Stomach smooth muscle (tissue), 2 donors: ENCODE measurements around the gene DPCD.

Experiments used
- H3K27ac ChIP-seq: one replicate; pipeline ENCODE4 v1.7.0; 2013; ENCODE audit warnings: mild to moderate bottlenecking, low read length, inconsistent platforms
- H3K27me3 ChIP-seq, 2 donors: one replicate each; pipeline ENCODE4 v1.7.0; 2013; ENCODE audit warnings: low read length in 2 of 2; ENCODE audit not compliant: insufficient read depth in 2 of 2, control insufficient read depth in 1 of 2
- H3K36me3 ChIP-seq, 2 donors: one replicate each; pipeline ENCODE4 v1.7.0; 2013; ENCODE audit warnings: low read length in 2 of 2; ENCODE audit not compliant: control insufficient read depth in 2 of 2, insufficient read depth in 2 of 2
- H3K4me1 ChIP-seq: one replicate; pipeline ENCODE4 v1.7.0; 2013; ENCODE audit warnings: low read length; ENCODE audit not compliant: control insufficient read depth, insufficient read depth
- H3K4me3 ChIP-seq, 2 donors: one replicate each; pipeline ENCODE4 v1.7.0; 2013; ENCODE audit warnings: low read length in 2 of 2
- H3K9ac ChIP-seq, 2 donors: one replicate each; pipeline ENCODE4 v1.7.0; 2013; ENCODE audit warnings: low read length in 2 of 2, mild to moderate bottlenecking in 1 of 2
- H3K9me3 ChIP-seq, 2 donors: one replicate each; pipeline ENCODE4 v1.7.0; 2013; ENCODE audit warnings: low read length in 2 of 2; ENCODE audit not compliant: control insufficient read depth in 2 of 2
- donor health status: healthy.
- donor health status: Pancreatic carcinoma.

The DPCD gene

DNA sequence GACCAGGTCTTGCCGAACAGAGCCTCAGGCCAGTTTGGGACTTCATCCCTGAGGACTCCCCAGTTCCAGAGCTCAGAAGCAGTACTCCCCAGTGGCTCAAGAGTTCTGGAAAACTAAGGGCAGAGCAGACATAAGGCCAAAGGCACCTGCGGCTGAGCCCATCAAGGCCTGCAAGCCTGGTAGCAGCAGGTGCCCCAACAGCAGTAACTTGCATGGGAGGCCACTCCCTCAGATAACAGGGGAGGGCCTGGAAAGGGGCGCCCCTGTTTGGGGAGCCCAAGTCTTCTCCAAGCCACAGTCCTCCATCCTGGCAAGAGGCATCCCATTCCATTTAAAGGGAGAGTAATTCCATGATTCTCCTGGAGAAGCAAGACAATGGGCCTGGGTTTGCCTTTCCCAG is 13.0 kb upstream of the DPCD start:
- Histone ChIP-seq H3K4me1 (peaks cover 10% of the 10 kb centered on the region), H3K9me3 (peaks cover 5 to 10% of the 10 kb centered on the region in 2 donors), H3K27ac (no peak overlapping the region), H3K27me3 (peaks cover under 1 to 4% of the 10 kb centered on the region in 2 donors), H3K9ac (no peak overlapping the region), H3K36me3 (peaks cover 12 to 15% of the 10 kb centered on the region in 2 donors), H3K4me3 (no peak overlapping the region)

GRCh38 chr10:101575580-101576210 is 12.4 kb upstream of the DPCD start:
- Histone ChIP-seq H3K9me3 (peaks cover 5 to 10% of the 10 kb centered on the region in 2 donors), H3K9ac (no peak overlapping the region), H3K4me1 (peaks cover 5% of the 10 kb centered on the region), H3K27ac (no peak overlapping the region), H3K27me3 (peaks cover 0 to 2% of the 10 kb centered on the region in 2 donors), H3K4me3 (no peak overlapping the region), H3K36me3 (peaks cover 18 to 20% of the 10 kb centered on the region in 2 donors)

DNA sequence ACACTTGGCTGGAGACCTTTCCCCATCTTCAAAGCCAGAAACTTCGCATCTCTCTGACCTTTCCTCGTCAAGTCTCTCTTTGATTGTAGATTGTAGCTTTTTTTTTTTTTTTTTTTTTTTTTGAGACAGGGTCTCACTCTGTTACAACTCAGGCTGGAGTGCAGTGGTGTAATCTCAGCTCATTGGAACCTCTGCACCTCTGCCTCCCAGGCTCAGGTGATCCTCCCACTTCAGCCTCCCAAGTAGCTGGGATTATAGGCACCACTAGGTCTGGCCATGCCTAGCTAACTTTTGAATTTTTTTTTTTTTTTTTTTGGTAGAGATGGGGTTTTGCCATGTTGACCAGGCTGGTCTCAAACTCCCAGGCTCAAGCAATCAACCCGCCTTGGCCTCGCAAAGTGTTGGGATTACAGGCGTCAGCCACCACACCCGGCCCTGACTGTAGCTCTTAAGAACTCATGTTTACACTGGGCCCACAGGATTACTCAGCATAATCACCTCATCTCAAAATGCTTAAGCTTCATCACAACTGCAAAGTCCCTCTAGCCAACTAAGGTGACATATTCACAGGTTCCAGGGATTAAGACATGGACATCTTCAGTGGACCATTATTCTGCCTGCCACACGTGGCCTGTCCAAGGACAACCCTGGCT is 11.8 kb upstream of the DPCD start:
- no peak overlapping the region for H3K27ac ChIP-seq
- no peak overlapping the region for H3K4me3 ChIP-seq
- H3K4me1 ChIP-seq, result no peaks in the 10 kb centered on the region
- H3K27me3 ChIP-seq, result no peaks in the 10 kb centered on the region
- no peak overlapping the region for H3K9ac ChIP-seq
- peaks cover 23% of the 10 kb centered on the region in 2 donors for H3K36me3 ChIP-seq
- peaks cover 5 to 10% of the 10 kb centered on the region in 2 donors for H3K9me3 ChIP-seq

DNA sequence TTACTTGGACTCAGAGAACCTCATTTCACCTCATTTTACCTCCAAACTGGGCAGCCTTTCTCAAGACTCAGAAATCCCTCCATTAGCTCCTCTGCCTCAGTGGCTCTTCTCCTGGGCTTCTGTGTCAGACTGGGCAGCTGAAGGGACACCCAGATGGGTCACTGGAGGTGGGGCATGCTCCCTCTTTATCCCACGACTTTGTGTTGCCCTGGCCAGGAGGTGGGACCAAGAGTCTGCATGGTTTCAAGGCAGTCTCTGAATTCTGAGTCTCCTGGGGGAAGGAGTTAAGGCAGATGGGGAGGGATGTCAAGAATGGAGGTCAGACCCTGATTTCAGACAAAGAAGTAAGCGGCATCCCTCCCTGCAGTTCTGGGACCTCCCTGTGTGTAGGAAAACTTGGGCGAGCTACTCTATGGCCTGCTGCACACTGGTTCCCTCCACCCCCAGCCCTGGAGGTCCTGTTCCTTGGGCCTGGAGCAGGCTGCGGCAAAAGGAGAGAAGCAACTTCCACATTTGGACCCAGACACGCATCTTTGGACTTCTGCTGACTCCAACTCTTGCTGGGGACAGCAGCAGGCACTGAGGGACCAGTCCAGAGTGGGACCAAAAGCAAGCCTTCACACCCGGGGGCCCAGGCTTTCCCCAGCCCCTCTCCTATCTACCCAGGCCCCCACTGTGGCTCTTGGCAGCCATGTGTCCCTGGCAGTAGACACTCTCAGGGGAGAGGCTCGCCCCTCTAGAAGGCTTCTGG is 10.8 kb upstream of the DPCD start:
- Histone ChIP-seq H3K9ac (no peak overlapping the region), H3K9me3 (peaks cover 5 to 8% of the 10 kb centered on the region in 2 donors), H3K27me3 (no peaks in the 10 kb centered on the region), H3K4me1 (no peaks in the 10 kb centered on the region), H3K36me3 (peaks cover 23 to 26% of the 10 kb centered on the region in 2 donors), H3K4me3 (no peak overlapping the region), H3K27ac (no peak overlapping the region)

- H3K27ac ChIP-seq, result no peak overlapping the region
- peaks cover 30 to 33% of the 10 kb centered on the region in 2 donors for H3K36me3 ChIP-seq
- no peaks in the 10 kb centered on the region for H3K4me1 ChIP-seq
- H3K4me3 ChIP-seq, result no peak overlapping the region
- H3K27me3 ChIP-seq, result no peaks in the 10 kb centered on the region
- peaks cover 0 to under 1% of the 10 kb centered on the region in 2 donors for H3K9me3 ChIP-seq
- H3K9ac ChIP-seq, result no peak overlapping the region
Measured at GRCh38 chr10:101578192-101578591, 9.9 kb upstream of the DPCD start.

GRCh38 chr10:101578803-101579515 is 9.2 kb upstream of the DPCD start:
- Histone ChIP-seq H3K9ac (no peak overlapping the region), H3K4me3 (no peak overlapping the region), H3K4me1 (no peaks in the 10 kb centered on the region), H3K27me3 (no peaks in the 10 kb centered on the region), H3K27ac (no peak overlapping the region), H3K36me3 (peaks cover 35 to 40% of the 10 kb centered on the region in 2 donors), H3K9me3 (no peaks in the 10 kb centered on the region)

DNA sequence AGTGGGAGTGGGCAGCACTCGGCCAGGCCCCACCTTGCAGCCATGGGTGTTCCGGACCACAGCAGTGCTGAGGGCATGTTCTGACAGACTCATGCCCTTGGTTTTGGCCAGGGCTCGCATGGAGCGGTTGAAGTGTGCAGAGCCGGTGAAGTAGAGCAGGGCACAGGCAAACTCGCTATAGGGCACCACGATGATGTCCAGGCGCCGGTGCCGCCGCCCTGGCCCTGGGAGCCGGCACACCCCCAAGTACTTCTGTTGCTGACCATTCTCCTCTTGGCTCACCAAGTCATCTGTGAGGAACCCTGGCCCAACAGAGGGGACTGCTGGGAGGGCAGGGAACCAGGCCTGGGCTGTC is 8.6 kb upstream of the DPCD start:
- Histone ChIP-seq H3K4me1 (no peaks in the 10 kb centered on the region), H3K9ac (no peak overlapping the region), H3K9me3 (no peaks in the 10 kb centered on the region), H3K27me3 (no peaks in the 10 kb centered on the region), H3K4me3 (no peak overlapping the region), H3K36me3 (peaks cover 37 to 42% of the 10 kb centered on the region in 2 donors), H3K27ac (no peak overlapping the region)

DNA sequence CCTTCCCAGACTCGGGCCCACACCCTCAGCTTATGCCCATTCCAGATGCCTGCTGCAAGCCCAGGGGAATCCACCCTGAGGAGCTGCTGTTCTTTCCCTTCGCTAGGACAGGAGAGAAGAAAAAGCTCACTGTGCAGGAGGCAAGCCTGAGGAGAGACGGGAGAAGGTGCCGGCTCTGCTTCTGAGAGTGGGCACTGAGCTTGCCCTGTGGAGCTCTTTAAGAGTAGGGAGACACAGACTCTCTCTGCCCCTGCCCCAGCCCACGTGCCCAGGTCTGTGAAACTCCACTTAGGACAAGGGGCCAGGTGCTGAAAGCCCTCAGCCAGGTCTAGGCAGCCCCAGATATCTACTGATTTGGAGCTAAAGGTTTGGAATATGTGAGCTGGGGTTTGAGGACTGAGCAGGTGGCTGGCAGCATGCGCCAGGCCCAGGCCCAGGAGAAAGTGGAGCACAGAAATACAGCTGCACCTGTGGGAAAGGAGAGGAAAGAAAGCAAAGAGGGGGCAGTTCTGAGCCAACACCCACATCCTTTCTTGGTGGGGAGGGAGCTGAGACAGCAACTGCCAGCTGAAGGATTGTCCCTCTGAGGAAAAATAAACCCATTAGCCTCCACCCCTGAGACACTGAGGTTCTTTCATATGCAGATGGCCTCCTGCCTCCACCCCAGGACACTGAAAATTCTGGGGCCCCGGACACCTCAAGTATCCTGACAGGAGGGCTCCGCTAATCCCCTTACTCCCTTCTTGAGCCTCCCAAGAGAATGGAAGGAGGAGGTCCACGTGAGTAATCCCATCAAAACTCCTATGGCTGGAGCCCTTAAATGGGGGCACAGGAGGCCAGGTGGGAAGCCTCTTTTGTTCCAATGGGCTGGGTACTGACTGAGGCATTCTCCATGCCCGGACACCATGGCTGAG is 7.4 kb upstream of the DPCD start:
- Histone ChIP-seq H3K4me1 (no peaks in the 10 kb centered on the region), H3K27me3 (no peaks in the 10 kb centered on the region), H3K9me3 (no peaks in the 10 kb centered on the region), H3K36me3 (peaks cover 43 to 44% of the 10 kb centered on the region in 2 donors), H3K9ac (no peak overlapping the region), H3K27ac (no peak overlapping the region), H3K4me3 (no peak overlapping the region)

DNA sequence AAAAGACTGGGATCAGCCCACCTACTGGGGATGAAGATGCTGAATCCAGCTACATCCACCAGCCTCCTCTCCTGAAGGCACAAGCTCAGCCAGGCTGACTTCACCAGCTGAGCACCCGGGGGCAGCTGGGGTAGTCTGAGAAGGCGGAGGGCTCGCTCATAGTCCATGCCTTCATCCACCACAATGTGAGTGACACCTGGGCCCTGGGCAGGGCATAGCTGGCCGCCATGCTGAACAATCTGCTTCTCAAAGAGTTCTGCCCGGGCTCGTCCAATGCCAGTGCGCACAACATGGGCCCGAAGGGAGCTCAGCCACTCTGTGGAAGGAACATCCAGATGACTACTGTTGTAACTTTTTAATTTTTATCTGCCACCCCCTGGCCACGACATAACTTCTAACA is 2.3 kb upstream of the DPCD start:
- Histone ChIP-seq H3K27me3 (no peaks in the 10 kb centered on the region), H3K27ac (no peak overlapping the region), H3K4me1 (peaks cover 17% of the 10 kb centered on the region), H3K9ac (no peak overlapping the region), H3K9me3 (no peaks in the 10 kb centered on the region), H3K36me3 (peaks cover 24 to 27% of the 10 kb centered on the region in 2 donors), H3K4me3 (no peak overlapping the region)

GRCh38 chr10:101588879-101589278 is 758 bp downstream of the DPCD start:
- Histone ChIP-seq H3K27ac (no peak overlapping the region), H3K4me1 (peaks cover 17% of the 10 kb centered on the region), H3K9me3 (no peaks in the 10 kb centered on the region), H3K9ac (peak overlapping the region in 1 of 2 donors; percentile 97), H3K27me3 (no peaks in the 10 kb centered on the region), H3K36me3 (peaks cover 5 to 13% of the 10 kb centered on the region in 2 donors), H3K4me3 (peak overlapping the region; percentile 98 to 99)
